IMR-90 (cell line): ENCODE measurements around the gene KDM3A. TPM values are rescaled to one million over a fixed set of nuclear protein-coding genes. Genes with fewer than 3 reads are reported as not detected.

Experiments
- ATAC-seq: fragments of 200-7000 bp; cut with Tn5 transposase; 2 replicates; pipeline ENCODE4 v1.9.1; 2020; ENCODE audit warnings: low read depth, mild to moderate bottlenecking, moderate library complexity
- BruUV-seq: library from RNA; stranded (reverse); fragments of 400-500 nt; replicated peaks from 2 replicates; lab custom pipeline; 2021; lab: Mats Ljungman, UMichigan
- CTCF ChIA-PET: fragments of 300-600 bp; formaldehyde crosslinking; extraction: SDS; loops from one replicate; lab custom pipeline; 2021; ENCODE audit warnings: antibody characterized with exemption; lab: Yijun Ruan, JAX
- POLR2A ChIA-PET: fragments of 300-600 bp; sonication (Branson Sonifier 250); formaldehyde crosslinking; loops from one replicate; lab custom pipeline; 2022; ENCODE audit warnings: antibody characterized with exemption; ENCODE audit not compliant: unreplicated experiment; lab: Charles Lee
- DNase-seq: peaks from one replicate; pipeline ENCODE4 v3.0.0; 2013
- H2AFZ ChIP-seq: replicated peaks from 2 replicates; pipeline ENCODE3; 2013; ENCODE audit warnings: low read length, mild to moderate bottlenecking; ENCODE audit not compliant: poor library complexity
- H2AK5ac ChIP-seq: 2 replicates; pipeline ENCODE4 v1.6.1; 2013; ENCODE audit warnings: low read depth, low read length, inconsistent platforms
- H2AK9ac ChIP-seq: replicated peaks from 2 replicates; pipeline ENCODE3; 2013; ENCODE audit warnings: mild to moderate bottlenecking, low read depth, low read length, moderate library complexity; ENCODE audit not compliant: poor library complexity
- H2BK120ac ChIP-seq: 2 replicates; pipeline ENCODE4 v1.6.1; 2013; ENCODE audit warnings: low read depth, low read length, inconsistent platforms
- H2BK15ac ChIP-seq: 3 replicates; pipeline ENCODE4 v1.6.1; 2013; ENCODE audit warnings: low read depth, low read length, inconsistent platforms
- H2BK20ac ChIP-seq: 2 replicates; pipeline ENCODE4 v1.6.1; 2013; ENCODE audit warnings: low read depth, mild to moderate bottlenecking, inconsistent platforms, low read length, moderate library complexity
- H2BK5ac ChIP-seq: 2 replicates; pipeline ENCODE4 v1.6.1; 2013; ENCODE audit warnings: mild to moderate bottlenecking, low read depth, low read length, inconsistent platforms; ENCODE audit not compliant: poor library complexity, severe bottlenecking
- H3K14ac ChIP-seq: replicated peaks from 2 replicates; pipeline ENCODE4 v1.6.1; 2013; ENCODE audit warnings: low read depth, low read length, inconsistent platforms
- H3K18ac ChIP-seq: 2 replicates; pipeline ENCODE4 v1.6.1; 2013; ENCODE audit warnings: low read depth, low read length, control low read depth
- H3K23ac ChIP-seq: 2 replicates; pipeline ENCODE4 v1.6.1; 2013; ENCODE audit warnings: low read depth, low read length, inconsistent platforms
- H3K27ac ChIP-seq: 2 replicates; pipeline ENCODE4 v1.5.1; 2013; ENCODE audit warnings: mild to moderate bottlenecking, control low read depth, low read length; ENCODE audit not compliant: insufficient read depth
- H3K27me3 ChIP-seq: 2 replicates; pipeline ENCODE4 v1.6.1; 2013; ENCODE audit warnings: low read length; ENCODE audit not compliant: control insufficient read depth, insufficient read depth
- H3K36me3 ChIP-seq: 2 replicates; pipeline ENCODE4 v1.6.1; 2013; ENCODE audit warnings: low read length, mixed read lengths; ENCODE audit not compliant: control insufficient read depth, insufficient read depth
- H3K4ac ChIP-seq: 2 replicates; pipeline ENCODE4 v1.6.1; 2013; ENCODE audit warnings: low read depth, low read length, inconsistent platforms
- H3K4me1 ChIP-seq: 2 replicates; pipeline ENCODE4 v1.6.1; 2013; ENCODE audit warnings: low read length, mixed read lengths; ENCODE audit not compliant: control insufficient read depth, insufficient read depth
- H3K4me2 ChIP-seq: 2 replicates; pipeline ENCODE4 v1.6.1; 2013; ENCODE audit warnings: low read depth, mild to moderate bottlenecking, control low read depth, low read length, moderate library complexity
- H3K4me3 ChIP-seq: 2 replicates; pipeline ENCODE4 v1.5.1; 2013; ENCODE audit warnings: low read depth, mild to moderate bottlenecking, control low read depth, low read length, moderate library complexity; ENCODE audit not compliant: insufficient read depth
- H3K56ac ChIP-seq: 2 replicates; pipeline ENCODE4 v1.6.1; 2013; ENCODE audit warnings: low read length, inconsistent platforms; ENCODE audit not compliant: insufficient read depth; ENCODE audit errors: extremely low read depth
- H3K79me1 ChIP-seq, 2 experiments: 2 replicates each; pipeline ENCODE4 v1.6.1; 2013; ENCODE audit warnings: low read length in 2 of 2, inconsistent platforms in 1 of 2, low read depth in 1 of 2
- H3K9ac ChIP-seq: 2 replicates; pipeline ENCODE4 v1.6.1; 2013; ENCODE audit warnings: low read depth, low read length, control low read depth
- H3K9me1 ChIP-seq: 2 replicates; pipeline ENCODE4 v1.6.1; 2013; ENCODE audit warnings: low read length, inconsistent platforms; ENCODE audit not compliant: insufficient read depth
- H3K9me3 ChIP-seq: 2 replicates; pipeline ENCODE4 v1.6.1; 2013; ENCODE audit warnings: low read length; ENCODE audit not compliant: control insufficient read depth, insufficient read depth
- H4K20me1 ChIP-seq: 2 replicates; pipeline ENCODE4 v1.6.1; 2013; ENCODE audit warnings: low read length, inconsistent platforms; ENCODE audit not compliant: insufficient read depth
- H4K5ac ChIP-seq: 2 replicates; pipeline ENCODE4 v1.6.1; 2013; ENCODE audit warnings: mild to moderate bottlenecking, low read depth, low read length, control low read depth
- H4K8ac ChIP-seq, 2 experiments: 2 replicates each; pipeline ENCODE4 v1.6.1; 2013; ENCODE audit warnings: low read depth in 2 of 2, low read length in 2 of 2, control low read depth in 1 of 2, inconsistent platforms in 1 of 2
- H4K91ac ChIP-seq: 2 replicates; pipeline ENCODE4 v1.6.1; 2013; ENCODE audit warnings: low read depth, low read length, inconsistent platforms; ENCODE audit not compliant: insufficient read depth
- BHLHE40 ChIP-seq: fragments of 150-350 bp; IDR thresholded peaks from 2 replicates; pipeline ENCODE4 v1.6.1; 2016; ENCODE audit warnings: mild to moderate bottlenecking, low read depth, low read length
- CHD1 ChIP-seq: IDR thresholded peaks from 2 replicates; pipeline ENCODE4 v1.6.1; 2012; ENCODE audit warnings: low read depth, low read length, improper control_type of control experiment
- FOS ChIP-seq: fragments of 150-350 bp; IDR thresholded peaks from 2 replicates; pipeline ENCODE4 v1.6.1; 2016; ENCODE audit warnings: low read depth, low read length
- MAZ ChIP-seq: IDR thresholded peaks from 2 replicates; pipeline ENCODE4 v1.6.1; 2012; ENCODE audit warnings: low read depth, mild to moderate bottlenecking, low read length, improper control_type of control experiment, moderate library complexity, borderline replicate concordance
- MXI1 ChIP-seq: IDR thresholded peaks from 2 replicates; pipeline ENCODE4 v1.6.1; 2012; ENCODE audit warnings: low read depth, mild to moderate bottlenecking, low read length, moderate library complexity, borderline replicate concordance
- NFE2L2 ChIP-seq: fragments of 150-350 bp; IDR thresholded peaks from 2 replicates; pipeline ENCODE4 v1.6.1; 2016; ENCODE audit warnings: low read depth, mild to moderate bottlenecking, low read length
- RAD21 ChIP-seq: IDR thresholded peaks from 2 replicates; pipeline ENCODE4 v1.6.1; 2012; ENCODE audit warnings: low read length, improper control_type of control experiment
- RFX5 ChIP-seq: IDR thresholded peaks from 2 replicates; pipeline ENCODE4 v1.8.0; 2012; ENCODE audit warnings: low read depth, mild to moderate bottlenecking, low read length, moderate library complexity
- WGBS, 2 experiments: methylation state at CpG; one replicate each; pipeline versions ENCODE4 v1.1.5 to v1.1.7; 2013; ENCODE audit warnings: missing lambda C conversion rate in 2 of 2; ENCODE audit not compliant: insufficient read length in 1 of 2; ENCODE audit errors: extremely low coverage in 2 of 2; 5-methylcytosine and 5-hydroxymethylcytosine counted together
- dilution Hi-C: fragments of 300-500 bp; cut with HindIII; formaldehyde crosslinking; loops from one replicate; pipeline ENCODE4 v1.14.3; 2018; ENCODE audit warnings: low sequenced_read_pairs; ENCODE audit not compliant: unreplicated experiment
- in situ Hi-C: fragments of 300-500 bp; cut with MboI; formaldehyde crosslinking; loops from 3 replicates; pipeline ENCODE4 v1.14.3; 2019; ENCODE audit warnings: low sequenced_read_pairs, inconsistent platforms, mixed read lengths
- intact Hi-C: fragments of 100-400 bp; cut with micrococcal nuclease; formaldehyde crosslinking; loops from 2 replicates; pipeline ENCODE4 v1.10.0; 2022
- polyA plus RNA-seq, 3 experiments: library from polyadenylated mRNA; depleted of rRNA; stranded (reverse); fragments of >200 nt; gene quantifications; 2 replicates each; pipeline ENCODE4 v1.2.3, GENCODE V29; 2012; ENCODE audit warnings: low replicate concordance in 1 of 3
- total RNA-seq: library from RNA; depleted of rRNA; stranded (reverse); fragments of >200 nt; gene quantifications from 2 replicates; pipeline ENCODE4 v1.2.3, GENCODE V29; 2012
- TF ChIP-seq, protein P1 (sequence below): conservative IDR thresholded peaks from 2 replicates; pipeline ENCODE4 v1.5.1; 2012; ENCODE audit warnings: mild to moderate bottlenecking, low read depth, low read length, improper control_type of control experiment
- TF ChIP-seq, protein P2 (sequence below): fragments of 150-350 bp; IDR thresholded peaks from 2 replicates; pipeline ENCODE4 v1.6.1; 2016; ENCODE audit warnings: low read depth, mild to moderate bottlenecking, low read length, moderate library complexity, borderline replicate concordance
- TF ChIP-seq, protein P3 (sequence below): fragments of 150-350 bp; IDR thresholded peaks from 2 replicates; pipeline ENCODE4 v1.6.1; 2017; ENCODE audit warnings: mild to moderate bottlenecking, antibody characterized with exemption, low read length, low read depth

The KDM3A gene
- total and polyA plus RNA-seq, 2 of the 4 experiments (the other 2 are of a cell fraction): 24.8 to 33.3 TPM

DNA sequence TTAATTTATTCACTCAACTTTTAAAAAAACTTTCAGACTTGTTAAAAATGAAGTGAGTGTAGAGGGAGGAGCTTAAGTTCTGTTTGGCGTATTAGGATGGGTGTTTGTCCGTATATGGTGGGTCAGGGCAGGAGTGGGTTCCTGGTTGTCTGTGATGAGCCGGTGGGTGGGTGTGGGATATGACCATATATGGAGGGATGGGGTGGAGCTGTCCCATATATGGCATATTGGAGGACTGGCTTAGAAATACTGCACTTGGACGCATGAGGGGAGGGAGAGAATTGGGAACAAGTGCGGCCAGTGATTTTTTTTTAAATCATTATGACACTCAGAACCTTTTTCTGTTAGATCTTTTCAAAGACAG is 1.5 kb downstream of the KDM3A start:
- H3K18ac ChIP-seq: no peak overlapping the region
- H3K4ac ChIP-seq: peak overlapping the region; percentile 14; the same call in 1 of the 2 replicates
- H4K8ac ChIP-seq: 0 out of 4 replicates have a peak overlapping the region, but pooled peaks of 1 of the 2 experiments have one; percentile 38
- WGBS, 2 experiments: 0% methylated on average over 3 of the region's 5 CpGs; no CpG with 5 or more reads in 1 of the 2 experiments
- peak overlapping the region; percentile 83; the same call in 1 of the 2 replicates for H3K9ac ChIP-seq
- H3K4me2 ChIP-seq: peak overlapping the region; percentile 89
- H2BK15ac ChIP-seq: no peak overlapping the region; the same call in 2 of the 3 replicates
- no peak overlapping the region for H2AK9ac ChIP-seq
- H3K4me1 ChIP-seq: 0 out of 2 replicates have a peak, but pooled peaks cover 3% of the 10 kb centered on the region
- ChIA-PET POLR2A (interaction anchor here (0.8 kb wide), 1 partner anchor 98 kb away, joined by 4 read pairs; no protein-coding TSS in a partner anchor), CTCF (interaction anchor here (0.9 kb wide), 1 partner anchor 69 kb away, joined by 3 read pairs; no protein-coding TSS in a partner anchor)
- no peaks in the 10 kb centered on the region for H3K9me3 ChIP-seq
- H2BK120ac ChIP-seq: no peak overlapping the region
- in situ Hi-C loops: no loop called here
- H4K20me1 ChIP-seq: peaks cover 50% of the 10 kb centered on the region
- H2AFZ ChIP-seq: no peak overlapping the region
- peak overlapping the region; percentile 81; the same call in 1 of the 2 replicates for H3K23ac ChIP-seq
- TF ChIP-seq RFX5: no peak
- TF ChIP-seq, protein P1, sequence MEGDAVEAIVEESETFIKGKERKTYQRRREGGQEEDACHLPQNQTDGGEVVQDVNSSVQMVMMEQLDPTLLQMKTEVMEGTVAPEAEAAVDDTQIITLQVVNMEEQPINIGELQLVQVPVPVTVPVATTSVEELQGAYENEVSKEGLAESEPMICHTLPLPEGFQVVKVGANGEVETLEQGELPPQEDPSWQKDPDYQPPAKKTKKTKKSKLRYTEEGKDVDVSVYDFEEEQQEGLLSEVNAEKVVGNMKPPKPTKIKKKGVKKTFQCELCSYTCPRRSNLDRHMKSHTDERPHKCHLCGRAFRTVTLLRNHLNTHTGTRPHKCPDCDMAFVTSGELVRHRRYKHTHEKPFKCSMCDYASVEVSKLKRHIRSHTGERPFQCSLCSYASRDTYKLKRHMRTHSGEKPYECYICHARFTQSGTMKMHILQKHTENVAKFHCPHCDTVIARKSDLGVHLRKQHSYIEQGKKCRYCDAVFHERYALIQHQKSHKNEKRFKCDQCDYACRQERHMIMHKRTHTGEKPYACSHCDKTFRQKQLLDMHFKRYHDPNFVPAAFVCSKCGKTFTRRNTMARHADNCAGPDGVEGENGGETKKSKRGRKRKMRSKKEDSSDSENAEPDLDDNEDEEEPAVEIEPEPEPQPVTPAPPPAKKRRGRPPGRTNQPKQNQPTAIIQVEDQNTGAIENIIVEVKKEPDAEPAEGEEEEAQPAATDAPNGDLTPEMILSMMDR: no peak
- no peak for TF ChIP-seq CHD1
- no peak for TF ChIP-seq NFE2L2
- no peak for TF ChIP-seq BHLHE40
- no peak for TF ChIP-seq FOS
- TF ChIP-seq, protein P2, sequence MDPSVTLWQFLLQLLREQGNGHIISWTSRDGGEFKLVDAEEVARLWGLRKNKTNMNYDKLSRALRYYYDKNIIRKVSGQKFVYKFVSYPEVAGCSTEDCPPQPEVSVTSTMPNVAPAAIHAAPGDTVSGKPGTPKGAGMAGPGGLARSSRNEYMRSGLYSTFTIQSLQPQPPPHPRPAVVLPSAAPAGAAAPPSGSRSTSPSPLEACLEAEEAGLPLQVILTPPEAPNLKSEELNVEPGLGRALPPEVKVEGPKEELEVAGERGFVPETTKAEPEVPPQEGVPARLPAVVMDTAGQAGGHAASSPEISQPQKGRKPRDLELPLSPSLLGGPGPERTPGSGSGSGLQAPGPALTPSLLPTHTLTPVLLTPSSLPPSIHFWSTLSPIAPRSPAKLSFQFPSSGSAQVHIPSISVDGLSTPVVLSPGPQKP: peak; percentile 40; the same call in 1 of the 2 replicates
- TF ChIP-seq, protein P3, sequence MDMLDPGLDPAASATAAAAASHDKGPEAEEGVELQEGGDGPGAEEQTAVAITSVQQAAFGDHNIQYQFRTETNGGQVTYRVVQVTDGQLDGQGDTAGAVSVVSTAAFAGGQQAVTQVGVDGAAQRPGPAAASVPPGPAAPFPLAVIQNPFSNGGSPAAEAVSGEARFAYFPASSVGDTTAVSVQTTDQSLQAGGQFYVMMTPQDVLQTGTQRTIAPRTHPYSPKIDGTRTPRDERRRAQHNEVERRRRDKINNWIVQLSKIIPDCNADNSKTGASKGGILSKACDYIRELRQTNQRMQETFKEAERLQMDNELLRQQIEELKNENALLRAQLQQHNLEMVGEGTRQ: no peak
- peak; percentile 53; the same call in 1 of the 2 replicates for TF ChIP-seq MAZ
- TF ChIP-seq MXI1: no peak
- TF ChIP-seq RAD21: no peak
- ATAC-seq (peak; percentile 71), DNase-seq (peak; percentile 94)
- no peak overlapping the region for H2BK20ac ChIP-seq
- H3K79me1 ChIP-seq: peaks cover 0 to 48% of the 10 kb centered on the region in 2 experiments; a peak in 2 of 4 replicates
- peak overlapping the region; percentile 84; the same call in 1 of the 2 replicates for H3K14ac ChIP-seq
- H4K5ac ChIP-seq: no peak overlapping the region
- no peaks in the 10 kb centered on the region; the same call in 1 of the 2 replicates for H3K9me1 ChIP-seq
- H3K27ac ChIP-seq: no peak overlapping the region
- no peak overlapping the region for H4K91ac ChIP-seq
- BruUV-seq: no TSS peak
- dilution Hi-C loops: no loop called here
- H3K4me3 ChIP-seq: peak overlapping the region; percentile 97
- no peak overlapping the region for H2AK5ac ChIP-seq
- H3K56ac ChIP-seq: no peak overlapping the region; the same call in 1 of the 2 replicates
- H3K27me3 ChIP-seq: no peaks in the 10 kb centered on the region
- peaks cover 18% of the 10 kb centered on the region for H3K36me3 ChIP-seq
- intact Hi-C loops: loop anchor here (2.0 to 5.0 kb wide), 2 partner anchors 35 to 242 kb away; no protein-coding TSS in a partner anchor
- peak overlapping the region; percentile 50 for H2BK5ac ChIP-seq
